WTC11 (cell line): Measurements from ENCODE around the gene CFAP299. TPM values are rescaled to one million over a fixed set of nuclear protein-coding genes. Genes with fewer than 3 reads are reported as not detected.
A peak's percentile ranks its signal among the peaks of the same experiment; 100 is the strongest.

Source experiments
- ATAC-seq: fragments of 200-7000 bp; cut with Tn5 transposase; 2 replicates; pipeline ENCODE4 v1.10.0; 2021; ENCODE audit warnings: mild to moderate bottlenecking, moderate library complexity
- CTCF ChIA-PET: fragments of 300-600 bp; sonication (Branson Sonifier 250); formaldehyde crosslinking; loops from one replicate; lab custom pipeline; 2021; ENCODE audit warnings: antibody characterized with exemption; lab: Charles Lee
- POLR2A ChIA-PET: fragments of 350-600 bp; sonication (Branson Sonifier 250); formaldehyde crosslinking; loops from one replicate; lab custom pipeline; 2021; ENCODE audit warnings: antibody characterized with exemption; lab: Charles Lee
- DNase-seq: peaks from one replicate; pipeline ENCODE4 v3.0.0; 2021; ENCODE audit warnings: low spot score
- H3K27ac Mint-ChIP-seq: 2 replicates; pipeline ENCODE4 v1.8.0; 2021; ENCODE audit warnings: mixed read lengths
- H3K27me3 Mint-ChIP-seq: 2 replicates; pipeline ENCODE4 v1.8.0; 2021; ENCODE audit warnings: low read depth, mild to moderate bottlenecking, moderate library complexity, mixed read lengths
- H3K36me3 Mint-ChIP-seq: 2 replicates; pipeline ENCODE4 v1.8.0; 2021; ENCODE audit warnings: mixed read lengths
- H3K4me1 Mint-ChIP-seq: 2 replicates; pipeline ENCODE4 v1.8.0; 2022; ENCODE audit warnings: mixed read lengths
- H3K4me3 Mint-ChIP-seq: 2 replicates; pipeline ENCODE4 v1.8.0; 2021; ENCODE audit warnings: mild to moderate bottlenecking, moderate library complexity, mixed read lengths
- H3K9me3 Mint-ChIP-seq: 2 replicates; pipeline ENCODE4 v1.8.0; 2021; ENCODE audit warnings: mixed read lengths
- CREB1 ChIP-seq: sonication (generic); formaldehyde crosslinking; IDR thresholded peaks from 2 replicates; pipeline ENCODE4 v1.8.0; 2023; ENCODE audit warnings: mild to moderate bottlenecking, missing genetic modification reagents
- CREM ChIP-seq: sonication (generic); formaldehyde crosslinking; IDR thresholded peaks from 2 replicates; pipeline ENCODE4 v1.8.1; 2022; ENCODE audit warnings: mild to moderate bottlenecking, missing genetic modification reagents, moderate library complexity
- FOXK1 ChIP-seq: sonication (generic); formaldehyde crosslinking; IDR thresholded peaks from 2 replicates; pipeline ENCODE4 v1.8.0; 2022; ENCODE audit warnings: mild to moderate bottlenecking, moderate library complexity, missing genetic modification reagents
- GABPB1 ChIP-seq: sonication (generic); formaldehyde crosslinking; IDR thresholded peaks from 2 replicates; pipeline ENCODE4 v1.8.1; 2023; ENCODE audit warnings: mild to moderate bottlenecking, missing genetic modification reagents
- GRHL2 ChIP-seq: fragments of 250-450 bp; sonication (Bioruptor Pico); IDR thresholded peaks from 2 replicates; pipeline ENCODE4 v1.8.0; 2022; ENCODE audit warnings: mild to moderate bottlenecking, moderate library complexity; ENCODE audit not compliant: insufficient replicate concordance, severe bottlenecking
- JAZF1 ChIP-seq: fragments of 250-450 bp; sonication (Bioruptor Pico); IDR thresholded peaks from 2 replicates; pipeline ENCODE4 v1.9.0; 2021; ENCODE audit warnings: moderate library complexity, mild to moderate bottlenecking, inconsistent platforms
- NFATC4 ChIP-seq: fragments of 250-450 bp; sonication (Bioruptor Pico); IDR thresholded peaks from 2 replicates; pipeline ENCODE4 v1.9.0; 2021; ENCODE audit warnings: mild to moderate bottlenecking
- TP53 ChIP-seq: sonication (generic); formaldehyde crosslinking; IDR thresholded peaks from 2 replicates; pipeline ENCODE4 v1.8.1; 2023; ENCODE audit warnings: mild to moderate bottlenecking, missing genetic modification reagents
- ZNF121 ChIP-seq: sonication (generic); formaldehyde crosslinking; IDR thresholded peaks from 2 replicates; pipeline ENCODE4 v1.8.0; 2023; ENCODE audit warnings: missing genetic modification reagents
- ZNF317 ChIP-seq: sonication (generic); formaldehyde crosslinking; IDR thresholded peaks from 2 replicates; pipeline ENCODE4 v1.8.1; 2023; ENCODE audit warnings: low read depth, mild to moderate bottlenecking, moderate library complexity, missing genetic modification reagents, borderline replicate concordance
- ZNF396 ChIP-seq: fragments of 250-450 bp; sonication (Bioruptor Pico); IDR thresholded peaks from 2 replicates; pipeline ENCODE4 v1.8.0; 2021; ENCODE audit warnings: mild to moderate bottlenecking, moderate library complexity, borderline replicate concordance
- ZNF416 ChIP-seq: fragments of 250-450 bp; sonication (Bioruptor Pico); IDR thresholded peaks from 2 replicates; pipeline ENCODE4 v1.9.0; 2021; ENCODE audit warnings: mild to moderate bottlenecking, inconsistent platforms
- total RNA-seq: library from RNA; stranded (reverse); gene quantifications from 3 replicates; pipeline ENCODE4 v1.2.3, GENCODE V29; 2021
- TF ChIP-seq, protein P1 (sequence below): sonication (generic); formaldehyde crosslinking; IDR thresholded peaks from 2 replicates; pipeline ENCODE4 v1.8.0; 2022; ENCODE audit warnings: mild to moderate bottlenecking, missing genetic modification reagents
- TF ChIP-seq, protein P2 (sequence below): sonication (generic); formaldehyde crosslinking; IDR thresholded peaks from 2 replicates; pipeline ENCODE4 v1.8.1; 2023; ENCODE audit warnings: mild to moderate bottlenecking, missing genetic modification reagents
- TF ChIP-seq, protein P3 (sequence below): sonication (generic); formaldehyde crosslinking; IDR thresholded peaks from 2 replicates; pipeline ENCODE4 v1.8.0; 2022; ENCODE audit warnings: mild to moderate bottlenecking, missing genetic modification reagents
- TF ChIP-seq, protein P4 (sequence below): sonication (generic); formaldehyde crosslinking; conservative IDR thresholded peaks from 2 replicates; pipeline ENCODE4 v1.8.1; 2023; ENCODE audit warnings: mild to moderate bottlenecking, low read depth, missing genetic modification reagents, moderate library complexity
- TF ChIP-seq, protein P5 (sequence below): sonication (generic); formaldehyde crosslinking; IDR thresholded peaks from 2 replicates; pipeline ENCODE4 v1.8.0; 2022; ENCODE audit warnings: mild to moderate bottlenecking, missing genetic modification reagents

Gene CFAP299
- total RNA-seq, 1 experiment from 2014 or later = not detected

DNA sequence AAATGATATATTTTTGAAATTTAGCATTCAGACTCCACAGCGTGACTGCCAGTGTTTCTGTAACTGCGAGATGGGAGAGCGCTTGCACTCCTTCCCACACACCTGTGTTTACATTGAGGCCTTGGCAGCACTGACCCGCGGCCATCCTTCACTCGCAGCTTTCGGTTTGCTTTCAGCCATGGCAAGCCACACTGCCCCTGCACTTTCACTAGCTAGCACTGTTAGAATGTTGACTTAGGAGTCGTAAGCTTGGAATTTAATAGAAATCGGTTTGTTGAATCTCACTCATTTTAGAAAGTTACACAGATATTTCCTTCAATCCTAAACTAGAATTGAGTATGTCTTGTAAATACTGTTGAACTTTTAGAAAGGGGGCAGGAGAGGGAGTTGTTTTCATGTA lies 136.2 kb downstream of the CFAP299 start:
- Mint-ChIP-seq H3K36me3 (no peaks in the 10 kb centered on the region), H3K27ac (peak overlapping the region; percentile 93), H3K4me1 (peaks cover 47% of the 10 kb centered on the region), H3K9me3 (peaks cover 9% of the 10 kb centered on the region; the same call in 1 of the 2 replicates), H3K4me3 (peak overlapping the region; percentile 44), H3K27me3 (no peaks in the 10 kb centered on the region)
- TF ChIP-seq CREB1 (CRISPR knock-in tag) (no peak), FOXK1 (peak; percentile 82; the same call in 1 of the 2 replicates)
- TF ChIP-seq, all 79 proteins: peak for 1
- ChIA-PET CTCF (no interaction called here), POLR2A (no interaction called here)
- DNase-seq (peak; percentile 59), ATAC-seq (peak; percentile 97)

DNA sequence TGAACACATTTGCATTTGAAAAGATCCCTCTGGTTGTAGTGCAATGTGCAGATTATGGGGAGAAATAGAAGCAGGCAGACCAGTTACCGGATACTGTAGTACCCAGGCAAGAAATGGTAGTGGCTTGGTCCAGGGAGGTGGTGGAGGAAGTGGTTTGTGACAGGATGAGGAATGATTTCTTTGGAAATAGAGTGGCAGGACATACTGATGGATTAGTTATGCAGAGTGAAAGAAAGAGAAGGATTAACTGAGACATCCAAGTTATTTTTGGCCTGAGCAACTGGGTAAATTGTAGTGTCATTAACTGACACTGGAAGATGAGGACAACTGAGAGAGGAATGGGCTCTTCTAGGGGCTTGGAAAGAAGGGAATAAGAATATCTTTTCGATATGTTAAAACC lies 139.7 kb downstream of the CFAP299 start:
- ATAC-seq = no peak
- Mint-ChIP-seq H3K9me3 (no peaks in the 10 kb centered on the region), H3K27me3 (no peaks in the 10 kb centered on the region), H3K4me1 (peaks cover 36% of the 10 kb centered on the region), H3K36me3 (no peaks in the 10 kb centered on the region), H3K4me3 (no peak overlapping the region), H3K27ac (no peak overlapping the region)
- no peak for DNase-seq
- ChIA-PET CTCF (no interaction called here), POLR2A (no interaction called here)
- no peak for TF ChIP-seq ZNF416 (CRISPR knock-in tag)

DNA sequence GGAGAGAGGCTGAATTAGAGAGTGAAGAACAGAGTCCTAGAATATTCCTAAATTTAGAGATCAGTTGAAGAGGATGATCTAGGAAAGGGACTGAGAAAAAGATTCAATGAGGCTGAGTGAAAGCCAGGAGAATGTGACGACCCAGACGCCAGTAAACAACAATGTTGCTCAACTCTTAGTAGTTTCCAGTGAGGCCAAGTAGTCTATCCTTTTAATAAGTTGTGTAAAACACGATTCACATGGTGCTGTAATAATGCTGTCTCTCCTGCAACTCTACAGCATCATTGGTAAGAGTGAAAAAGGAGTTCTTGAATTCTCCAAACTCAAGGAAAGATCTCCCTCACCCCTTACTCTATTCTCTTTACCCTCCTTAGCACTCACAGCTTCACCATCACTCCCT lies 140.3 kb downstream of the CFAP299 start:
- peaks cover 30% of the 10 kb centered on the region for H3K4me1 Mint-ChIP-seq
- DNase-seq = no peak
- ATAC-seq = no peak
- no peaks in the 10 kb centered on the region for H3K9me3 Mint-ChIP-seq
- no peaks in the 10 kb centered on the region for H3K36me3 Mint-ChIP-seq
- no peaks in the 10 kb centered on the region for H3K27me3 Mint-ChIP-seq
- no peak overlapping the region for H3K27ac Mint-ChIP-seq
- H3K4me3 Mint-ChIP-seq = no peak overlapping the region
- ChIA-PET POLR2A (no interaction called here), CTCF (no interaction called here)
- no peak for TF ChIP-seq ZNF121 (CRISPR knock-in tag)
- TF ChIP-seq, protein P1, sequence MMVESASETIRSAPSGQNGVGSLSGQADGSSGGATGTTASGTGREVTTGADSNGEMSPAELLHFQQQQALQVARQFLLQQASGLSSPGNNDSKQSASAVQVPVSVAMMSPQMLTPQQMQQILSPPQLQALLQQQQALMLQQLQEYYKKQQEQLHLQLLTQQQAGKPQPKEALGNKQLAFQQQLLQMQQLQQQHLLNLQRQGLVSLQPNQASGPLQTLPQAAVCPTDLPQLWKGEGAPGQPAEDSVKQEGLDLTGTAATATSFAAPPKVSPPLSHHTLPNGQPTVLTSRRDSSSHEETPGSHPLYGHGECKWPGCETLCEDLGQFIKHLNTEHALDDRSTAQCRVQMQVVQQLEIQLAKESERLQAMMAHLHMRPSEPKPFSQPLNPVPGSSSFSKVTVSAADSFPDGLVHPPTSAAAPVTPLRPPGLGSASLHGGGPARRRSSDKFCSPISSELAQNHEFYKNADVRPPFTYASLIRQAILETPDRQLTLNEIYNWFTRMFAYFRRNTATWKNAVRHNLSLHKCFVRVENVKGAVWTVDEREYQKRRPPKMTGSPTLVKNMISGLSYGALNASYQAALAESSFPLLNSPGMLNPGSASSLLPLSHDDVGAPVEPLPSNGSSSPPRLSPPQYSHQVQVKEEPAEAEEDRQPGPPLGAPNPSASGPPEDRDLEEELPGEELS (CRISPR knock-in tag) = no peak
- TF ChIP-seq, protein P2, sequence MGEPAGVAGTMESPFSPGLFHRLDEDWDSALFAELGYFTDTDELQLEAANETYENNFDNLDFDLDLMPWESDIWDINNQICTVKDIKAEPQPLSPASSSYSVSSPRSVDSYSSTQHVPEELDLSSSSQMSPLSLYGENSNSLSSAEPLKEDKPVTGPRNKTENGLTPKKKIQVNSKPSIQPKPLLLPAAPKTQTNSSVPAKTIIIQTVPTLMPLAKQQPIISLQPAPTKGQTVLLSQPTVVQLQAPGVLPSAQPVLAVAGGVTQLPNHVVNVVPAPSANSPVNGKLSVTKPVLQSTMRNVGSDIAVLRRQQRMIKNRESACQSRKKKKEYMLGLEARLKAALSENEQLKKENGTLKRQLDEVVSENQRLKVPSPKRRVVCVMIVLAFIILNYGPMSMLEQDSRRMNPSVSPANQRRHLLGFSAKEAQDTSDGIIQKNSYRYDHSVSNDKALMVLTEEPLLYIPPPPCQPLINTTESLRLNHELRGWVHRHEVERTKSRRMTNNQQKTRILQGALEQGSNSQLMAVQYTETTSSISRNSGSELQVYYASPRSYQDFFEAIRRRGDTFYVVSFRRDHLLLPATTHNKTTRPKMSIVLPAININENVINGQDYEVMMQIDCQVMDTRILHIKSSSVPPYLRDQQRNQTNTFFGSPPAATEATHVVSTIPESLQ (CRISPR knock-in tag) = no peak
- TF ChIP-seq NFATC4 (CRISPR knock-in tag) = no peak
- no peak for TF ChIP-seq ZNF396 (CRISPR knock-in tag)
- TF ChIP-seq, protein P3, sequence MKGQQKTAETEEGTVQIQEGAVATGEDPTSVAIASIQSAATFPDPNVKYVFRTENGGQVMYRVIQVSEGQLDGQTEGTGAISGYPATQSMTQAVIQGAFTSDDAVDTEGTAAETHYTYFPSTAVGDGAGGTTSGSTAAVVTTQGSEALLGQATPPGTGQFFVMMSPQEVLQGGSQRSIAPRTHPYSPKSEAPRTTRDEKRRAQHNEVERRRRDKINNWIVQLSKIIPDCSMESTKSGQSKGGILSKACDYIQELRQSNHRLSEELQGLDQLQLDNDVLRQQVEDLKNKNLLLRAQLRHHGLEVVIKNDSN (CRISPR knock-in tag) = no peak
- TF ChIP-seq ZNF317 (CRISPR knock-in tag) = no peak
- TF ChIP-seq, all 79 proteins: peak for 0

DNA sequence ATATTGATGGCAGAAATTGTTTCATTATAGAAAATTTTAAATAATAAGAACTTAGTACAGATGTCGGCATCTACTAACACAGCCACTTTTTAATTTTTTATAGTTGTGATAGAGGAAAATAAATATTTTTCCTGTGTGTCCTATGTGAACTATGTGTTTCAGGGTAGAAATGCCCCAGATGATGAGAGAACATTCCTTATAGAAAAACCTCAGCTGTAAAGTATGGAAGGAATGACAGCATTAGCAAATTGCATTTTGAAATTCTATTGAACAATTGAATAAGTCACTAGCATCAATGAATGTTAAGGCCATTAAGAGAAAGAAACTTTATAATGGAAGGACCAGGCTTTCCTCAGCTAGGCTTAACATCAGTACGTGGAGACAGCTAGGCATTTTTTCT lies 149.2 kb downstream of the CFAP299 start:
- ATAC-seq (no peak), DNase-seq (no peak)
- H3K27me3 Mint-ChIP-seq = no peaks in the 10 kb centered on the region
- no peak overlapping the region for H3K27ac Mint-ChIP-seq
- peaks cover 19% of the 10 kb centered on the region for H3K4me1 Mint-ChIP-seq
- no peak overlapping the region for H3K4me3 Mint-ChIP-seq
- H3K36me3 Mint-ChIP-seq = no peaks in the 10 kb centered on the region
- no peaks in the 10 kb centered on the region for H3K9me3 Mint-ChIP-seq
- ChIA-PET CTCF (no interaction called here), POLR2A (no interaction called here)
- TF ChIP-seq, protein P3 (CRISPR knock-in tag) = no peak
- TF ChIP-seq CREM (CRISPR knock-in tag) = no peak
- TF ChIP-seq, protein P4, sequence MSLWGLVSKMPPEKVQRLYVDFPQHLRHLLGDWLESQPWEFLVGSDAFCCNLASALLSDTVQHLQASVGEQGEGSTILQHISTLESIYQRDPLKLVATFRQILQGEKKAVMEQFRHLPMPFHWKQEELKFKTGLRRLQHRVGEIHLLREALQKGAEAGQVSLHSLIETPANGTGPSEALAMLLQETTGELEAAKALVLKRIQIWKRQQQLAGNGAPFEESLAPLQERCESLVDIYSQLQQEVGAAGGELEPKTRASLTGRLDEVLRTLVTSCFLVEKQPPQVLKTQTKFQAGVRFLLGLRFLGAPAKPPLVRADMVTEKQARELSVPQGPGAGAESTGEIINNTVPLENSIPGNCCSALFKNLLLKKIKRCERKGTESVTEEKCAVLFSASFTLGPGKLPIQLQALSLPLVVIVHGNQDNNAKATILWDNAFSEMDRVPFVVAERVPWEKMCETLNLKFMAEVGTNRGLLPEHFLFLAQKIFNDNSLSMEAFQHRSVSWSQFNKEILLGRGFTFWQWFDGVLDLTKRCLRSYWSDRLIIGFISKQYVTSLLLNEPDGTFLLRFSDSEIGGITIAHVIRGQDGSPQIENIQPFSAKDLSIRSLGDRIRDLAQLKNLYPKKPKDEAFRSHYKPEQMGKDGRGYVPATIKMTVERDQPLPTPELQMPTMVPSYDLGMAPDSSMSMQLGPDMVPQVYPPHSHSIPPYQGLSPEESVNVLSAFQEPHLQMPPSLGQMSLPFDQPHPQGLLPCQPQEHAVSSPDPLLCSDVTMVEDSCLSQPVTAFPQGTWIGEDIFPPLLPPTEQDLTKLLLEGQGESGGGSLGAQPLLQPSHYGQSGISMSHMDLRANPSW (CRISPR knock-in tag) = no peak
- no peak for TF ChIP-seq JAZF1 (CRISPR knock-in tag)
- TF ChIP-seq, protein P5, sequence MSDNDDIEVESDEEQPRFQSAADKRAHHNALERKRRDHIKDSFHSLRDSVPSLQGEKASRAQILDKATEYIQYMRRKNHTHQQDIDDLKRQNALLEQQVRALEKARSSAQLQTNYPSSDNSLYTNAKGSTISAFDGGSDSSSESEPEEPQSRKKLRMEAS (CRISPR knock-in tag) = no peak
- no peak for TF ChIP-seq FOXK1
- TF ChIP-seq GRHL2 (CRISPR knock-in tag) = no peak
- no peak for TF ChIP-seq TP53 (CRISPR knock-in tag)
- TF ChIP-seq GABPB1 (CRISPR knock-in tag) = no peak
- no peak for TF ChIP-seq ZNF416 (CRISPR knock-in tag)
